ENCODE measurements around the gene NEU1.
"Not testable (repeated sequence)": the region's sequence is repeated elsewhere in the genome, so short reads cannot be mapped to it uniquely, and the experiment has no call there.

NEU1 gene

GRCh38 chr6:31871046-31871659, 8.5 kb upstream of the NEU1 start:
- DNase-seq: peak; percentile 57

DNA sequence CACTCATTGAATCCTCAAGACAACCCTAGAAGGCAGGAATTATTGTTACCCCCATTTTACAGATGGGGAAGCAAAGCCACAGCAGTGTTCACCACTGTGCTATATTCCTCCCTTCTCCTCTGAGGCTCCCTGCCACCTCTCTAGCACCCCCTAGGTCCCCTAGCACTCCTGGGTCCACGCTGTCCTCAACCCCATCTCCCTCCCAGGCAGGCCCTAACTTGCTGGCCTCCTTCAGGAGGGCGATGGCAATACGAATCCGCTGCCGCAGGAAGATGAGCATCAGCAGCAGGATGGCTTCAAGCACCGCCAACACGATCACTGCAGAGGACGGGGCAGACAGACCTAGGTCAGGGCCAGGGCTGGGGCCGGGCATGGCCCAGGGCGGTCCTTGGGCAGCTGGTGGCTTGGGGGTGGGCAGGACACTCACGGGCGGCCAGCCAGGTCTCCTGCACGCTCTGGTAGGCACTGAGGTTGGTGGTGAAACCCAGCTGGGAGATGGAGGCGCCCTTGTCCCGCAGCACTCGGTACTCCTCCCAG, 7.8 kb upstream of the NEU1 start:
- DNase-seq: no peak

DNA sequence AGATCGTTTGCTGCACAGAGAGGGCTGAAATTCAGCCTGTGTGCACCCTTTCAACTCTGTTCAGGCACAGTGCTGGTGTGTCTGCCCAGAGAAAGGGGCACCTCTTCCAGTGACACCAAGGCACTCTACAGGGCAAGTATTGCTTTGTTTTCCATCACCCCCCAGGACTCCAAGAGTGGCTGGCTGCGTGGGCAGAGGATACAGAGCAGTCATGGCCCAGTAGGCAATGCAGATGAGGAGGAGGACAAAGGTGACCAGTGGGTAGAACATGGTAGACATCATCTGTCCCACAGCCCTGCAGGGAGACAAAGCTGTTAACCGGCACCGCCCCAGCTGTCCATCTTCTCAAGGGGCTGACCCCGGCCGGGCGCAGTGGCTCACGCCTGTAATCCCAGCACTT, 6.7 kb upstream of the NEU1 start:
- no peak for DNase-seq

GRCh38 chr6:31868658-31868971, 6.0 kb upstream of the NEU1 start:
- not testable (repeated sequence) for DNase-seq

GRCh38 chr6:31865205-31866118, 2.8 kb upstream of the NEU1 start:
- DNase-seq: no peak

DNA sequence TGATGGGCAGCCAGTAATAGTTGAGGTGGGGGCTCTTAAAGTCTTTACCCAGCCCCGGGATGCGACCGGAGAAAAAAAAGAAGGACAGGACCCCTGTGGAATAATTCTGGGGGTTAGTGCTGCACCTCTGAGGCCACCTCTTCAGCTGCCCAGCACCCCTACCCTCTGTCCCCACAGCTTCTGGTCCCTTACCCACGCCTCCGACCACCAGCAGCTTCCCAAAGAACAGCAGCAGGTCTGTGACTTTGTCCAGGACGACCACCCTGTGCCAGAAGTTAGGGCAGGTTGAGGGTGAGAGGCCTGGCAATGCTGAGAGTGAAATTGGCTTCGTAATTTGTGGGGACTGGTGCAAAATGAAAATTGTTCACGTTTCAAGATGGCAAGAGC, 2.2 kb upstream of the NEU1 start:
- DNase-seq: no peak

GRCh38 chr6:31864123-31864562, 1.5 kb upstream of the NEU1 start:
- DNase-seq: not testable (repeated sequence)

DNA sequence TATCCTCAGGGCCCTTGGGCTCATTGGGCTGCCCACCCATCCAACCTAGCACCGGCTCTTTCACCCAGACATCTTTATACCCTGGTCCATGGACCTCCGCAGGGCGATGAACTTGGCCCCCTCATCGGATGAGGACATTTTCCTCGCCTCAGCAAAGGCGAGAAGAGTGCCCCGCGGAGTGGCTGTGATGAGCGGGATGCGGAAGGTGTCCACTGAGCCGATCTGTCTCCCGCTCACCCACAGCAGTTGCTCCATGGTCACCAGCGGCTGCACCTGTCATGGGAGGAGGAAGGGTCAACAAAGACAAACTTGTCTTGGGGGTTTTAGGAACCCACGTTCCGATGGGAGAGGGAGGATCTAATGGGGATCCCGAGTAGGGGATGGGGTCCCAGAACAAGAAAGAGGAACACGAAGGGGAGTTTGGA, 690 bp downstream of the NEU1 start:
- no peak for DNase-seq

GRCh38 chr6:31861150-31861549, 1.5 kb downstream of the NEU1 start:
- no peak for DNase-seq

GRCh38 chr6:31860349-31860748, 2.3 kb downstream of the NEU1 start:
- DNase-seq: no peak

DNA sequence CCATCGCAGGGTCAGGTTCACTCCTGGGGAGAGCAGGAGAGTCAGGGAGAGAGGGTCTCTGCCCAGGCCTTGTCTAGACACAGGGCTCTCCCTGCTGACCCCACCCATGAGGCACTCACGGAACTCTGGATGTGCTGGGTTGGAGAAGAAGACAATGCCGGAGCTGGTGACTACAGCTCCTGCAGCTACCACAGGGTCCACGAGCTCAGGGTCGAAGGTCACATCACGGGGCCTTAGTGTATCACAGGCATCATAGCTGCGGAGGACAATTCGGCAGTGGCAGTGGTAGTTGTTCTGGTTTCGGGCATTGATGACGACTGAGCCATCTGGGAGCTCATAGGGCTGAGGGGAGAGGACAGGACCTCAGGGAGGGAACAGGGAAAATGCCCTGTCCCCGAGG, 2.7 kb downstream of the NEU1 start:
- DNase-seq: no peak

DNA sequence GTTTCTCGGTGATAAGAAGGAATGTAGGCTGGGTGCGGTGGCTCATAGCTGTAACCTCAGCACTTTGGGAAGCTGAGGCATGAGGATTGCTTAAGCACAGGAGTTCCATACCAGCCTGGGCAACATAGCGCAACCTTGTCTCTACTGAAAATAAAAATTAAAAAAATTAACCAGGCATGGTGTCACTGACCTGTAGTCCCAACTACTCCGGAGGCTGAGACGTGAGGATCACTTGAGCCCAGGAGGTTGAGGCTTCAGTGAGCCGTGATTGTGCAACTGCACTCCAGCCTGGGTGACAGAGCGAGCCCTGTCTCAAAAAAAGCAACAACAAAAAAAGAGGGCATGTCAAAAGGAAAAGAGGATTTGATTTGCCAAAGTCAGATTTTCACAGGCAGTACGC, 3.9 kb downstream of the NEU1 start:
- DNase-seq: no peak

DNA sequence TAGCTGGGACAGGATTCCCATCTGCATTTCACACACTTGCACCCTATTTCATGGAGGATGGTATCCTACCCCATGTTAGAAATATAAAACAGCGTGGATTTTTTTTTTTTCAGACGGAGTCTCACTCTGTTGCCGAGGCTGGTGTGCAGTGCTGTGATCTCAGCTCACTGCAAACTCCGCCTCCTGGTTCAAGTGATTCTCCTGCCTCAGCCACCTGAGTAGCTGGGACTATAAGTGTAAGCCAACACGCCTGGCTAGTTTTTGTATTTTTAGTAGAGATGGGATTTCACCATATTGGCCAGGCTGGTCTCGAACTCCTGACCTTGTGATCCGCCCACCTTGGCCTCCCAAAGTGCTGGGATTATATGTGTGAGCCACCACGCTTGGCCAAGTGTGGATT, 4.8 kb downstream of the NEU1 start:
- not testable (repeated sequence) for DNase-seq

GRCh38 chr6:31851980-31852718, 10.5 kb downstream of the NEU1 start:
- DNase-seq: not testable (repeated sequence)

DNA sequence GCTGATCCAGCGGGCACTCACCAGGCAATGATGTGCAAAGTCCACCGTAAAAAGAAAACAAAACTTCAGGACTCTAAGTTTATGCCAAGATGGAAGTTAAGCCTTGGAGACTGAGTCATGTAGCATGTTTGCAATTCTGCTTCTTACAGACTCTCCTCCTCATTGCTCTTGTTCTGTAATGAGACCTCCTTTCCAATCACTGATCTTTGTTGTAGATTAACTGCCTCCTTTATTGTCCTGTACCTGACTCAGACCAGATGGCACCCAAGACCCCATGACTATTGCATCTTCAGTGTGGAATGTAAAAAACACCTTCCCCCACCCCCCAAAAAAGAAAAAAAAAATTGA, 11.2 kb downstream of the NEU1 start:
- no peak for DNase-seq

DNA sequence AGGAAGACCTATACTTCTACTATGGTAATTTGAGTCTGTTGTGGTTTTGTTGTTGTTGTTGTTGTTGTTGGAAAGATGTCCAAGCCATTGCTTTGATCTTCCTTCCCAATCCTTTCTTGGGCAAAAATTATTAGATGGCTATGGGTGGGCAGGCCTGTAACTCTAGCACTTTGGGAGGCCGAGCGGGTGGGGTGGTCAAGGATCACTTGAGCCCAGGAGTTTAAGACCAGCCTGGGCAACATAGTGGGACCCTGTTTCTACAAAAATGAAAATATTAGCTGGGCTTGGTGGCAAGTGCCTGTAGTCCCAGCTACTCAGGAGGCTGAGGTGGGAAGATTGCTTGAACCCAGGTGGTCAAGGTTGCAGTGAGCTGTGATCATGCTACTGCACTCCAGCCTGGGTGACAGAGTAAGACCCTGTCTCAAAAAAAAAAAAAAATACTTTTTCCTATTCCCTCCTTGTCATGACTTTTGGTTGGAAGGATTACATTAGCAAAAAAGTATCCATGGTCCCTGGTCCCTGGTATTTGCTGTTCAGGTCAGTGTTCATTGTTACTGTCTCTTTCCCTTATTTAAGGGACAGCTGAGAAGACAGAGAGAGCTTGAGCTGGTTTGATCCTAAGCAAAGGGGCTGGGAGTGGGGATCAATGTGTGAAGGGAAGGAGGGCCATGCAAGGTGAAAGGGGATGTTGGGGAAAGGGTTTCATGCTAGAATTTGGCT, 11.7 kb downstream of the NEU1 start:
- no peak for DNase-seq

DNA sequence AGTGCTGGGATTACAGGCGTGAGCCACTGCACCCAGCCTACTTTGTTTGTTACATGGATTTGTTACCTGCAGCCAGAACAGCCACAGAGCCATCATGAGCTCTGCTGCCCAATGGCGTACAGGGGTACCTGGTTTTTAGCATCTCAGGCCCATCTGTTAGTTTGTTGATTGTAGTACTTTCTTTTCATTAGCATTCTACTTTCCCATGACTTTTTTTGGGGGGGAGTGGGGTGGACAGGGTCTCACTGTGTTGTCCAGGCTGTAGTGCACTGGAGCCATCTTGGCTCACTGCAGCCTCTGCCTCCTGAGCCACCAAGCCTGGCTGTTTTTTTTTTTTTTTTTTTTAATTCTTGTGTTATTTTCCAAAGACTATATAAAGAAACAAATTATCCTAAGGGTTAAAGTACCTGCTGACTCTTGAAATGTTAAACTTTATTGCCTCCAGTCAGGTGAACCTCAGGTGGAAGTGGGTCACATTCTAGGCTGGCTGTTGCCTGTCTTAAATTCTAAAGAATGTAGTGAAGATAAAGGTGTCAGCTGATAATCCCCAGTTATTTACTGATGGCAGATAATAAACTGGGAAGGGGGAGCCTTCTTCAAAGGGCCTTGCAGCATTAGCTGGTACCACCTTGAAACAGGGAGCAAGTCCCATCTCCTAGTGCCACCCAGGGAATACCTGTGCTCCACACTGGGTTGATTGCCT, 15.2 kb downstream of the NEU1 start:
- no peak for DNase-seq

DNA sequence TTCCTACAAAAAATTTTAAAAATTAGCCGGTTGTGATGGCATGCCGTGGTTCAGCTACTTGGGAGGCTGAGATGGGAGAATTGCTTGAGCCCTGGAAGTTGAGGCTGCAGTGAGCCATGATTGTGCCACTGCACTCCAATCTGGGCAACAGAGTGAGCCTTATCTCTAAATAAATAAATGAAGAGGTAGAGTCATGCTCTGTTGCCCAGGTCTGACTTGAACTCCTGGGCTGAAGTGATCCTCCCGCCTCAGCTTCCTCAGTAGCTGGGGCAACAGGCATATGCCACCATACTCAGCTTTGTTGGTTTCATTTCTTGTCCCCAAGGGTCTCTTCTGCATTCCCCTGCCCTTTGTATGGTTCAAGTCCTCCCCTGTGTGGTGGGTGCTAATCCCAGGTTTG, 18.1 kb downstream of the NEU1 start:
- no peak for DNase-seq

GRCh38 chr6:31842053-31842452, 20.6 kb downstream of the NEU1 start:
- no peak for DNase-seq

GRCh38 chr6:31839779-31840126, 22.9 kb downstream of the NEU1 start:
- DNase-seq: not testable (repeated sequence)

DNA sequence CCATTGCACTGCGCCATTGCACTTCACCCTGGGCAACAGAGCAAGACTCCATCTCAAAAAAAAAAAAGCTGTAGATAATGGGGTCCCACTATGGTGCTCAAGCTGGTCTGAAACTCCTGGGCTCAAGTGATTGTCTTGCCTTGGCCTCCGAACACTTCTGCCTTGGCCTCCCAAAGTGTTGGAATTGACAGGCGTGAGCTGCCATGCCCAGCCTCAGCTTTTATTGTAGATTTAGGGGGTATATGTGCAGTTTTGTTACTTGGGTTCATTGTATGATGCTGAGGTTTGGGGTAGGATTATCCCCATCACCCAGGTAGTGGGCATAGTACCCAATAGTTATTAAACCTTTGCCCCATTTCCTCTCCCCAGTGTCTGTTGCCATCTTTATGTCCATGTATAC, 23.7 kb downstream of the NEU1 start:
- no peak for DNase-seq

GRCh38 chr6:31838114-31838553, 24.5 kb downstream of the NEU1 start:
- not testable (repeated sequence) for DNase-seq
